Spleen (tissue), 7 donors: Measurements from ENCODE around the gene HYDIN.
"Not testable (repeated sequence)": the region's sequence is repeated elsewhere in the genome, so short reads cannot be mapped to it uniquely, and the experiment has no call there.

Source experiments
- POLR2A ChIP-seq, 3 donors: fragments of 450-650 bp; IDR thresholded peaks; one replicate each; pipeline ENCODE4 v1.5.1; 2017; ENCODE audit warnings: antibody characterized with exemption in 3 of 3, mild to moderate bottlenecking in 1 of 3
- TF ChIP-seq, protein P1 (sequence below), 11 experiments: fragments of 200-600 bp in 7 of 11; fragments of 450-650 bp in 4 of 11; sonication (generic) in 4 of 11; IDR thresholded peaks in 8 of 11; conservative IDR thresholded peaks in 3 of 11; 1 replicate in 7 of 11; 2 replicates in 4 of 11; pipeline versions ENCODE4 v1.4.0 to v1.8.0; 2016 to 2021; ENCODE audit warnings: antibody characterized with exemption in 11 of 11, inconsistent platforms in 4 of 11, mild to moderate bottlenecking in 1 of 11
- donor health status: DM: no; HTN: no; CAD: no; lungs with moderate emphysema.
- donor health status: DM: no; HTN: no; CAD: no.
- donor health status: DM: no; HTN: no; CAD: no.

DNA sequence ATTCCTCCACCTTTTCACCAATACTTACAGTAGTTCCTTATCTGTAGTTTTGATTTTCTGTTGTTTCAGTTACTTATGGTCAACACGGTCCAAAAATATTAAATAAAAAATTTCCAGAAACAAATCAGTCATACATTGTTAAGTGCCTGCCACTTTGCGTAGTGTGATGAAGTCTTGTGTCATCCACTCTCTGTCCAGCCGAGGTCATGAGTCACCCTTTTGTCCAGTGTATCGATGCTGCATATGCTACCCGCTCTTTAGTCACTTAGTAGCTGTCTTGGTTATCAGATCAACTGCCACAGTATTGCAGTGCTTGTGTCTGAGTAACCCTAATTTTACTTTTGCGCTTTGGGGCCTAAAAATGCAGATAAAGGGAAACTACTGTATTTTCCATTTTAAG lies 146.9 kb downstream of the HYDIN start:
- TF ChIP-seq, protein P1, sequence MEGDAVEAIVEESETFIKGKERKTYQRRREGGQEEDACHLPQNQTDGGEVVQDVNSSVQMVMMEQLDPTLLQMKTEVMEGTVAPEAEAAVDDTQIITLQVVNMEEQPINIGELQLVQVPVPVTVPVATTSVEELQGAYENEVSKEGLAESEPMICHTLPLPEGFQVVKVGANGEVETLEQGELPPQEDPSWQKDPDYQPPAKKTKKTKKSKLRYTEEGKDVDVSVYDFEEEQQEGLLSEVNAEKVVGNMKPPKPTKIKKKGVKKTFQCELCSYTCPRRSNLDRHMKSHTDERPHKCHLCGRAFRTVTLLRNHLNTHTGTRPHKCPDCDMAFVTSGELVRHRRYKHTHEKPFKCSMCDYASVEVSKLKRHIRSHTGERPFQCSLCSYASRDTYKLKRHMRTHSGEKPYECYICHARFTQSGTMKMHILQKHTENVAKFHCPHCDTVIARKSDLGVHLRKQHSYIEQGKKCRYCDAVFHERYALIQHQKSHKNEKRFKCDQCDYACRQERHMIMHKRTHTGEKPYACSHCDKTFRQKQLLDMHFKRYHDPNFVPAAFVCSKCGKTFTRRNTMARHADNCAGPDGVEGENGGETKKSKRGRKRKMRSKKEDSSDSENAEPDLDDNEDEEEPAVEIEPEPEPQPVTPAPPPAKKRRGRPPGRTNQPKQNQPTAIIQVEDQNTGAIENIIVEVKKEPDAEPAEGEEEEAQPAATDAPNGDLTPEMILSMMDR (IDR thresholded peaks at IDR 0.05 in 8 of 11, conservative IDR thresholded peaks at IDR 0.05 in 3 of 11): not testable (repeated sequence)
- not testable (repeated sequence) for TF ChIP-seq POLR2A (IDR thresholded peaks at IDR 0.05)
